HFFc6 (cell line): ENCODE measurements around the gene ARMC9. TPM values are rescaled to one million over a fixed set of nuclear protein-coding genes. Genes with fewer than 3 reads are reported as not detected.

Experiments
- DNase-seq: peaks from one replicate; pipeline ENCODE4 v3.0.0-alpha.2; 2018
- H3K27ac Mint-ChIP-seq: 2 replicates; pipeline ENCODE4 v1.8.0; 2020; ENCODE audit warnings: mild to moderate bottlenecking, mixed read lengths
- H3K27me3 Mint-ChIP-seq: 2 replicates; pipeline ENCODE4 v1.8.0; 2021; ENCODE audit warnings: mild to moderate bottlenecking, moderate library complexity, mixed read lengths; ENCODE audit not compliant: insufficient read depth
- H3K36me3 Mint-ChIP-seq: 2 replicates; pipeline ENCODE4 v1.8.0; 2021; ENCODE audit warnings: low read depth, mixed read lengths
- H3K4me1 Mint-ChIP-seq: 2 replicates; pipeline ENCODE4 v1.8.0; 2020; ENCODE audit warnings: low read depth, mixed read lengths
- H3K4me3 Mint-ChIP-seq: 2 replicates; pipeline ENCODE4 v1.8.0; 2020; ENCODE audit warnings: mild to moderate bottlenecking, moderate library complexity, mixed read lengths
- H3K9me3 Mint-ChIP-seq: 2 replicates; pipeline ENCODE4 v1.8.0; 2020; ENCODE audit warnings: mild to moderate bottlenecking, mixed read lengths
- CTCF ChIP-seq: fragments of 200-600 bp; sonication (generic); IDR thresholded peaks from 2 replicates; pipeline ENCODE4 v1.5.0; 2021; ENCODE audit warnings: antibody characterized with exemption, mild to moderate bottlenecking
- total RNA-seq, 6 experiments: library from RNA; stranded (reverse); fragmentation: NEBNext Ultra II Directional; extraction: Animal tissue kit (Norgen Biotek cat#: 25700); gene quantifications; 2 replicates in 1 of 6; 3 replicates in 5 of 6; pipeline ENCODE4 v1.2.3, GENCODE V29; 2021

ARMC9 gene
- total RNA-seq, 6 experiments from 2014 or later: 49.3 to 93.2 (median 55.7) TPM

GRCh38 chr2:231318954-231319353 lies 120.5 kb downstream of the ARMC9 start:
- H3K36me3 Mint-ChIP-seq: peaks cover 16% of the 10 kb centered on the region
- H3K27me3 Mint-ChIP-seq: peaks cover 2% of the 10 kb centered on the region; the same call in 1 of the 2 replicates
- DNase-seq: no peak
- no peaks in the 10 kb centered on the region for H3K9me3 Mint-ChIP-seq
- H3K4me1 Mint-ChIP-seq: peaks cover 11% of the 10 kb centered on the region
- no peak overlapping the region for H3K27ac Mint-ChIP-seq
- no peak for TF ChIP-seq CTCF
- H3K4me3 Mint-ChIP-seq: no peak overlapping the region

DNA sequence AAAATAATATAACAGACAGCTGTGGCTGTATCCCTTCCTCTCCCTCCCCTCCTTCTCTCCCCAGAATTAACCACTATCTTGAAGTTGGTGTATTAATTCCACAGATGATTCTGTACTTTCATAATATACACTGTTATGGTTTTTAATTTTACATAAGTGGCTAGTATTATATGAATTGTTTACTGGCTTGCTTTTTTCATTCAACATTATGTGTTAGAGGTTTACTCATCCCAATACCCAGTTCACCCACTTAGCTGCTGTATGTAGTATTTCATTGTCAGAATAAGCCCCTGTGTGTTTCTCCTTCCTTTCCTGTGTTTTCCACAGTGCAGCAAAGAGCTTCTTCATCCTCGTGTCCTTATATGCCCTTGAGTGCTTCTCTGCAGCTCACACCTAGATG lies 121.4 kb downstream of the ARMC9 start:
- no peak for TF ChIP-seq CTCF
- no peak for DNase-seq
- no peaks in the 10 kb centered on the region for H3K9me3 Mint-ChIP-seq

GRCh38 chr2:231321021-231321420 lies 122.6 kb downstream of the ARMC9 start:
- Mint-ChIP-seq H3K36me3 (peaks cover 12% of the 10 kb centered on the region), H3K4me1 (peaks cover 11% of the 10 kb centered on the region), H3K27ac (no peak overlapping the region), H3K9me3 (no peaks in the 10 kb centered on the region), H3K4me3 (no peak overlapping the region), H3K27me3 (peaks cover 2% of the 10 kb centered on the region; the same call in 1 of the 2 replicates)
- no peak for TF ChIP-seq CTCF
- no peak for DNase-seq

More for the DNA sequence above, 121.4 kb downstream of the ARMC9 start:
- Mint-ChIP-seq H3K27ac (no peak overlapping the region), H3K4me1 (peaks cover 11% of the 10 kb centered on the region), H3K36me3 (peaks cover 12% of the 10 kb centered on the region), H3K4me3 (no peak overlapping the region), H3K27me3 (peaks cover 2% of the 10 kb centered on the region; the same call in 1 of the 2 replicates)

- H3K4me3 Mint-ChIP-seq: no peak overlapping the region
- no peaks in the 10 kb centered on the region for H3K9me3 Mint-ChIP-seq
- H3K27ac Mint-ChIP-seq: no peak overlapping the region
- DNase-seq: no peak
- peaks cover 11% of the 10 kb centered on the region for H3K4me1 Mint-ChIP-seq
- TF ChIP-seq CTCF: no peak
- peaks cover 10% of the 10 kb centered on the region for H3K36me3 Mint-ChIP-seq
- H3K27me3 Mint-ChIP-seq: peaks cover 2% of the 10 kb centered on the region; the same call in 1 of the 2 replicates
These were observed 123.3 kb downstream of the ARMC9 start for GRCh38 chr2:231321556-231322334.

- Mint-ChIP-seq H3K4me1 (peaks cover 11% of the 10 kb centered on the region), H3K9me3 (no peaks in the 10 kb centered on the region), H3K27ac (no peak overlapping the region), H3K36me3 (no peaks in the 10 kb centered on the region; the same call in 1 of the 2 replicates), H3K4me3 (no peak overlapping the region), H3K27me3 (peaks cover 2% of the 10 kb centered on the region; the same call in 1 of the 2 replicates)
- no peak for TF ChIP-seq CTCF
- DNase-seq: no peak
These were observed 124.9 kb downstream of the ARMC9 start for GRCh38 chr2:231323316-231323715.
